ENCODE measurements around the gene ZBTB3. TPM values are rescaled to one million over a fixed set of nuclear protein-coding genes. Genes with fewer than 3 reads are reported as not detected.

ZBTB3 gene
- total and polyA plus RNA-seq, 7 experiments from 2014 or later: 4.1 to 24.1 (median 8.4) TPM

DNA sequence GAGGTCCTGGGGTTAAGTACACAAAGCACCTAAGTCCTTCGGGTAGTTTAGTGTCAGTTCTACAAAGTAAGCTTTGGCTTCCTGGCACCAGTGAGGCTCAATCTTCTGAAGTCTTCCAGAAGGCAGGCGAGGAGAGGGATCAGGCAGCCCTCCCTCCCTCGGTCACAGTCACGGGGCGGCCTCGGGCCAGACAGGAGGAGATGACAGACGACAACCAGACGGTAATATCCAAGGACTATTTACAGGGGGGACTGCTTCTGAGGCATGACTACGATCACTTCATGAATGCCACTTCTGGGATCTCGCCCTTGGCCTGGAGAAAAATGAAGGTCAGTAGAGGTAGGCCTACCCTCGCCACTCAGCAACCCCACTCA is 38.2 kb upstream of the ZBTB3 start:
- Histone ChIP-seq H3K27ac (ENCODE audit: low read depth, low read length) (peak overlapping the region; percentile 90), H3K27me3 (ENCODE audit: control insufficient read depth in 2 of 2, insufficient read depth in 2 of 2, low read length in 2 of 2) (no peaks in the 10 kb centered on the region), H3K9me3 (ENCODE audit: control insufficient read depth in 2 of 3, low read length in 3 of 3) (no peaks in the 10 kb centered on the region), H3K4me1 (ENCODE audit: control insufficient read depth in 2 of 2, insufficient read depth in 2 of 2, low read length in 2 of 2) (peaks cover 31 to 37% of the 10 kb centered on the region in 2 donors), H3K36me3 (ENCODE audit: control insufficient read depth in 2 of 3, insufficient read depth in 3 of 3, low read length in 3 of 3) (peaks cover 22 to 66% (median 32%) of the 10 kb centered on the region in 3 experiments), H3K4me3 (ENCODE audit: low read length) (peak overlapping the region; percentile 90)
- intact Hi-C loops (cut with micrococcal nuclease): loop anchor here (1.0 kb wide), 6 partner anchors 13 to 89 kb away; partner anchors contain the start of genes NXF1 (in 2 of the 2), STX5 (in 1 of the 2) and TEX54 (in 1 of the 2)
- Mint-ChIP-seq H3K27ac (peak overlapping the region; percentile 88 to 99 (median 95)), H3K36me3 (peaks cover 4 to 43% (median 17%) of the 10 kb centered on the region in 5 donors), H3K9me3 (no peaks in the 10 kb centered on the region), H3K4me3 (peak overlapping the region; percentile 87 to 96 (median 91)), H3K4me1 (peaks cover 23 to 59% (median 47%) of the 10 kb centered on the region in 7 donors), H3K27me3 (no peaks in the 10 kb centered on the region)
- ChIA-PET POLR2A (interaction anchor here (0.7 to 14.1 kb wide), 11 partner anchors 10 to 118 kb away, joined by 3 to 224 read pairs (median 14); partner anchors contain the start of genes NXF1, POLR2G, STX5 and TAF6L), CTCF (interaction anchor here (0.6 kb wide), 1 partner anchor 19 kb away, joined by 3 read pairs; no protein-coding TSS in a partner anchor)
- ATAC-seq: peak; percentile 2
- peak in 1 of 9 donors; percentile 30 for DNase-seq

DNA sequence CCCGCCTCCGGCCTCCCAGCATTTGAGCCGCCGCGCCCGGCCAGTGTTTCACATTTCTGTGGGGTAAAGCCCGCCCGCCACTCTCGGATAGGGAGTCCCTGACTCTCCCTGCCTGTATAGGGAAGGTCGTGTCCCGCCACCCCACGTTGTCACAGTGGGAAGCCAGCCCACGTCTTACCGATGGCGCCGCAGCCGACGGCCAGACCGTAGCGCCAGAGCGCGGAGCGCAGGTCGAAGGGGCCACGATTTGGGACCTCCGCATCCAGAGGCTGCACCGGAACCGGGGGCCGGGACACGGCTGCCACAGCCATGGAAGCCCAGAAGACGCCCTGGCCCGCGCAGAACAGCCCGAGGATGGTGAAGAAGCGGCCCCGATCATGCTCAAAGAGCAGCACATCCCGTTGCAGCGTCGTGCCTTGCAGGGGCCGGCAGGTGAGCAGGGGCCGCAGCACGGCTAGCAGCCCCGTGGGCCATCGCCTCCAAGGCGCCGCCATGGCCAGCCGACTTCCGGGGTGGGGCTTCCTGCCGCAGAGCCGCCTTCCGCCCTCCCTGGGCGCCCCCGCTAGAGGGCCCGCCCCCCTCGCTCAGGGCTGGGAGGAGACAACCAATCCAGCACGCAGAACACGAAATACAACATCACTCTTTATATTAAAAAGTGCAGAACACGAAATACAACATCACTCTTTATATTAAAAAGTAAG is 37.7 kb upstream of the ZBTB3 start, which contains the start of gene TMEM223:
Gene TMEM223, minus strand, starts transcription at position 506 of the 701 bp plus-strand sequence. Its CDS starts 12 bp downstream, at position 494.
- H3K9me3 ChIP-seq (ENCODE audit: control insufficient read depth in 2 of 3, low read length in 3 of 3): no peaks in the 10 kb centered on the region
- ATAC-seq: peak; percentile 84
- H3K4me1 ChIP-seq (ENCODE audit: control insufficient read depth in 2 of 2, insufficient read depth in 2 of 2, low read length in 2 of 2): peaks cover 31 to 37% of the 10 kb centered on the region in 2 donors
- POLR2A ChIA-PET: interaction anchor here (0.7 to 14.1 kb wide), 11 partner anchors 11 to 82 kb away, joined by 3 to 224 read pairs (median 34); partner anchors contain the start of genes NXF1, STX5, TAF6L and TEX54
- intact Hi-C loops (cut with micrococcal nuclease): loop anchor here (1.0 kb wide), 8 partner anchors 14 to 90 kb away; partner anchors contain the start of genes NXF1 (in 2 of the 2), STX5 (in 1 of the 2), TEX54 (in 1 of the 2) and WDR74 (in 1 of the 2)
- H3K27me3 ChIP-seq (ENCODE audit: control insufficient read depth in 2 of 2, insufficient read depth in 2 of 2, low read length in 2 of 2): no peaks in the 10 kb centered on the region
- Mint-ChIP-seq H3K36me3 (peaks cover 4 to 42% (median 17%) of the 10 kb centered on the region in 5 donors), H3K4me1 (peaks cover 23 to 61% (median 47%) of the 10 kb centered on the region in 7 donors), H3K27me3 (no peaks in the 10 kb centered on the region), H3K27ac (peak within 1 kb of the TSS; percentile 88 to 99 (median 95)), H3K9me3 (no peaks in the 10 kb centered on the region), H3K4me3 (peak within 1 kb of the TSS; percentile 87 to 96 (median 91))
- H3K36me3 ChIP-seq (ENCODE audit: control insufficient read depth in 2 of 3, insufficient read depth in 3 of 3, low read length in 3 of 3): peaks cover 18 to 66% (median 32%) of the 10 kb centered on the region in 3 experiments
- peak within 1 kb of the TSS; percentile 90 for H3K4me3 ChIP-seq (ENCODE audit: low read length)
- CTCF ChIA-PET: interaction anchor here (0.6 to 0.7 kb wide), 2 partner anchors 19 to 39 kb away, joined by 3 read pairs; no protein-coding TSS in a partner anchor
- peak; percentile 81 to 94 (median 89) for DNase-seq
- peak within 1 kb of the TSS; percentile 90 for H3K27ac ChIP-seq (ENCODE audit: low read depth, low read length)

DNA sequence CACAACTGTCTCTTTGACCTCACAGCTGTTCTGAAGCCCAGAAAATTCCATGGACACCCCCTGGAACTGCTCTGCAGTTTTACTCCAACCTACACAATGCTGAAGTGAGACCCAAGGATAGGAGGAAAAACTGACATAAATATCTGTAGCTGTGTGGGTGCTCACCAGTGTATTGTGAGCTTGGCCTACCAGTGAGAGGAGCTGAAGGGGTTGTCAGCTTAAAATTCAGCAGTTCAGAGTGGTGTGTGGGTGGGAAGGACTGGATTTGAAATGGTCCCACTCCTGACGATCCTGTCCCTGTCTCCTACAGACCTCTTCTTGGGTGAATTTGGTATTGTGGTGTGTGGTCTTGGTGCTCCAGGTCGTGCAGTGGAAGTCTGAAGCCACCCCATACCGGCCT is 35.6 kb upstream of the ZBTB3 start:
- peaks cover 4 to 30% (median 6%) of the 10 kb centered on the region in 5 donors for H3K36me3 Mint-ChIP-seq
- no peaks in the 10 kb centered on the region for H3K9me3 Mint-ChIP-seq
- no peaks in the 10 kb centered on the region for H3K9me3 ChIP-seq (ENCODE audit: control insufficient read depth in 2 of 3, low read length in 3 of 3)
- intact Hi-C loops (cut with micrococcal nuclease): loop anchor here in 1 of 2 donors (5.0 kb wide), 1 partner anchor 233 kb away; no protein-coding TSS in a partner anchor
- peaks cover 13 to 47% (median 14%) of the 10 kb centered on the region in 3 experiments for H3K36me3 ChIP-seq (ENCODE audit: control insufficient read depth in 2 of 3, insufficient read depth in 3 of 3, low read length in 3 of 3)
- peak overlapping the region; percentile 46 to 99 (median 96) for H3K27ac Mint-ChIP-seq
- peak overlapping the region; percentile 38 for H3K27ac ChIP-seq (ENCODE audit: low read depth, low read length)
- H3K4me3 Mint-ChIP-seq: peak overlapping the region; percentile 56 to 96 (median 94)
- DNase-seq (no peak), ATAC-seq (no peak)
- ChIA-PET CTCF (interaction anchor here (0.7 to 1.8 kb wide), 2 partner anchors 11 to 445 kb away, joined by 3 to 5 read pairs; no protein-coding TSS in a partner anchor), POLR2A (interaction anchor here (0.7 to 14.1 kb wide), 15 partner anchors 13 to 390 kb away, joined by 3 to 224 read pairs (median 10); partner anchors contain the start of genes EEF1G, HNRNPUL2, NXF1 and SLC3A2)
- H3K4me3 ChIP-seq (ENCODE audit: low read length): no peak overlapping the region
- peaks cover 40 to 45% of the 10 kb centered on the region in 2 donors for H3K4me1 ChIP-seq (ENCODE audit: control insufficient read depth in 2 of 2, insufficient read depth in 2 of 2, low read length in 2 of 2)
- H3K4me1 Mint-ChIP-seq: peaks cover 23 to 71% (median 55%) of the 10 kb centered on the region in 7 donors
- no peaks in the 10 kb centered on the region for H3K27me3 Mint-ChIP-seq
- H3K27me3 ChIP-seq (ENCODE audit: control insufficient read depth in 2 of 2, insufficient read depth in 2 of 2, low read length in 2 of 2): no peaks in the 10 kb centered on the region

DNA sequence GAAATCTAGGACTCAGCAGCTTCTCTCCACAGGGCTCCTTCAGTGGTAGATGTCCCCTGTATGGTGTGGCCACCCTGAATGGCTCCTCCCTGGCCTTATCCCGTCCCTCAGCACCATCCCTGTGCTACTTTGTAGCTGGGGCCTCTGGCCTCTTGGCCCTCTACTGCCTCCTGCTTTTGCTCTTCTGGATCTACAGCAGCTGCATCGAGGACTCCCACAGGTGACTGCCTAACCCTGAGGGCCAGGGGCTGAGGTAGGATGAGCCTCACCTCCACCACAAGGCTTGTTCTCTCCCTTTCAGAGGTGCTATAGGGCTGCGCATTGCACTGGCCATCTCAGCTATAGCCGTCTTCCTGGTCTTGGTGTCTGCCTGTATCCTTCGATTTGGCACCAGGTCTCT is 35.0 kb upstream of the ZBTB3 start:
- DNase-seq (no peak), ATAC-seq (no peak)
- Mint-ChIP-seq H3K9me3 (no peaks in the 10 kb centered on the region), H3K36me3 (peaks cover 0 to 25% (median under 1%) of the 10 kb centered on the region in 5 donors), H3K27ac (peak overlapping the region; percentile 74 to 99 (median 93)), H3K27me3 (no peaks in the 10 kb centered on the region), H3K4me3 (peak overlapping the region; percentile 66 to 97 (median 96)), H3K4me1 (peaks cover 23 to 65% (median 49%) of the 10 kb centered on the region in 7 donors)
- ChIA-PET POLR2A (interaction anchor here (0.7 to 14.1 kb wide), 16 partner anchors 13 to 215 kb away, joined by 3 to 224 read pairs (median 22); partner anchors contain the start of genes EEF1G, HNRNPUL2, NXF1 and POLR2G), CTCF (interaction anchor here (0.7 to 2.0 kb wide), 2 partner anchors 73 to 444 kb away, joined by 3 to 10 read pairs; no protein-coding TSS in a partner anchor)
- no peaks in the 10 kb centered on the region for H3K27me3 ChIP-seq (ENCODE audit: control insufficient read depth in 2 of 2, insufficient read depth in 2 of 2, low read length in 2 of 2)
- peaks cover 8 to 41% (median 9%) of the 10 kb centered on the region in 3 experiments for H3K36me3 ChIP-seq (ENCODE audit: control insufficient read depth in 2 of 3, insufficient read depth in 3 of 3, low read length in 3 of 3)
- peaks cover 40 to 45% of the 10 kb centered on the region in 2 donors for H3K4me1 ChIP-seq (ENCODE audit: control insufficient read depth in 2 of 2, insufficient read depth in 2 of 2, low read length in 2 of 2)
- H3K9me3 ChIP-seq (ENCODE audit: control insufficient read depth in 2 of 3, low read length in 3 of 3): no peaks in the 10 kb centered on the region
- H3K27ac ChIP-seq (ENCODE audit: low read depth, low read length): peak overlapping the region; percentile 38
- intact Hi-C loops (cut with micrococcal nuclease): loop anchor here (1.0 to 5.0 kb wide), 2 partner anchors 57 to 233 kb away; no protein-coding TSS in a partner anchor
- H3K4me3 ChIP-seq (ENCODE audit: low read length): no peak overlapping the region

DNA sequence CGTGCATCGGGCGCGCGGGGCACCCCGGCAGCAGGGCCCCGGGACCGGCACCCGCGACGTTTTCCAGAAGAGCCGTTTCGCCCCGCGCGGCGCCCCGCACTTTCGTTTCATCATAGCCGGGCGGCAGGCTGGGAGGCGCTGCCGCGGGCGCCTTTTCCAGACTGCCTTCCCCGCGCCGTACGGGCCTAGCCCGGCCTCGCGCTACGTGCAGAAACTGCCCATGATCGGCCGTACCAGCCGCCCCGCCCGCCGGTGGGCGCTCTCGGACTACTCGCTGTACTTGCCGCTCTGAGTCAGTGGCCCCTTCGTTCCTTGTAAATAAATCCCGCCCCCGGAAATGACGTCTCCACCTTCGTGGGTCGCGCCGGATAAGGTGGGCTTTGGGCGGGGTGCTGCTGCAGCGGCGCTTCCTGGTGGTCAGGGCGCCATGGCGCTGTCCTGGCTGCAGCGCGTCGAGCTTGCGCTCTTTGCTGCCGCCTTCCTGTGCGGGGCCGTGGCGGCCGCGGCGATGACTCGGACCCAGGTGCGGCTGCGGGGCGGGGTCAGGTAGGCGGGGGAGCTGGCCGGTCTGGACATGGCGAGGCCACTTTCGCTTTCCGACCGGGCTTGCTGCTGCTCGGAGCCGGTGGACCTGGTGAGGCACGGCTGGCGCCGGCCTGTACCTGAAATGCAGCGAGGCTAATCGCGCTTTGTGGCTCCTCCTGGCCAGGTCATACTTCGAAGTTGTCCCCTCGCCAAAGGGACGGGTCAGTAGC is 33.2 kb upstream of the ZBTB3 start, which contains the start of gene TMEM179B:
Gene TMEM179B, plus strand, starts transcription at position 398 of the 755 bp plus-strand sequence. Its CDS starts 30 bp downstream, at position 428.
- intact Hi-C loops (cut with micrococcal nuclease): loop anchor here (1.0 to 5.0 kb wide), 12 partner anchors 18 to 235 kb away; partner anchors contain the start of genes NXF1 (in 2 of the 2), STX5 (in 2 of the 2), TEX54 (in 2 of the 2) and POLR2G (in 1 of the 2)
- no peaks in the 10 kb centered on the region for H3K27me3 ChIP-seq (ENCODE audit: control insufficient read depth in 2 of 2, insufficient read depth in 2 of 2, low read length in 2 of 2)
- H3K36me3 ChIP-seq (ENCODE audit: control insufficient read depth in 2 of 3, insufficient read depth in 3 of 3, low read length in 3 of 3): peaks cover 0 to 47% (median 6%) of the 10 kb centered on the region in 3 experiments
- no peaks in the 10 kb centered on the region for H3K27me3 Mint-ChIP-seq
- ChIA-PET CTCF (interaction anchor here (0.7 to 3.4 kb wide), 24 partner anchors 9 to 392 kb away, joined by 3 to 34 read pairs (median 6); partner anchors contain the start of genes HNRNPUL2, POLR2G, SLC3A2 and STX5), POLR2A (interaction anchor here (0.7 to 14.1 kb wide), 29 partner anchors 12 to 195 kb away, joined by 3 to 224 read pairs (median 10); partner anchors contain the start of genes C11orf98, CSKMT, HNRNPUL2 and INTS5)
- peak within 1 kb of the TSS; percentile 93 for H3K27ac ChIP-seq (ENCODE audit: low read depth, low read length)
- peaks cover 22 to 59% (median 42%) of the 10 kb centered on the region in 7 donors for H3K4me1 Mint-ChIP-seq
- H3K9me3 Mint-ChIP-seq: no peaks in the 10 kb centered on the region
- peaks cover 32 to 38% of the 10 kb centered on the region in 2 donors for H3K4me1 ChIP-seq (ENCODE audit: control insufficient read depth in 2 of 2, insufficient read depth in 2 of 2, low read length in 2 of 2)
- H3K36me3 Mint-ChIP-seq: peaks cover 0 to 22% (median 4%) of the 10 kb centered on the region in 5 donors
- no peaks in the 10 kb centered on the region for H3K9me3 ChIP-seq (ENCODE audit: control insufficient read depth in 2 of 3, low read length in 3 of 3)
- peak within 1 kb of the TSS; percentile 93 to 97 (median 96) for H3K4me3 Mint-ChIP-seq
- peak within 1 kb of the TSS; percentile 91 to 99 (median 96) for H3K27ac Mint-ChIP-seq
- peak within 1 kb of the TSS; percentile 82 for H3K4me3 ChIP-seq (ENCODE audit: low read length)
- DNase-seq (peak; percentile 87 to 98 (median 95)), ATAC-seq (peak; percentile 83)

Data from naive thymus-derived CD4-positive, alpha-beta T cell (primary cell).